ENCODE results near the gene CYB561D1. TPM values are rescaled to one million over a fixed set of nuclear protein-coding genes. Genes with fewer than 3 reads are reported as not detected.

Gene CYB561D1
- total and polyA plus RNA-seq, 2 donors (not counting 3 experiments of a cell fraction or from before 2014, with no cell fraction given), result 7.2 to 7.3 TPM

DNA sequence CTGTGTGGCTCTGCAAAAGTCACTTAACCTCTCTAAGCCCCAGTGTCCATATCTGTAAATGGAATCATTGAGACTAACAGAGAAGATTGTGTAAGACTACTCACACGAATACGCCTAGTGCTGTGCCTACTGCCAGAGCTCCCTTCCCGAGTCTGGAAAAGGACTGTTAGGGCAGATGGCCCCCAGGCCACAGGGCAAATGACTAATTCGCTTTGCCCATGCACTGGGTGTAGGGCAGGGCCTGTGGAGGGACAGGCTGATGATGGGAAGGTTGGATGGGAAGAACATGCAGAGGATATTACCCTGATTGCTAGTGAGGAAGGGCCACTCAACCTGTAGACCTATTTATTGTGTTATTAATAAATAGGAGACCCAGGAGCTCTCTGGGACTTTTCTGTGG lies 41.6 kb downstream of the CYB561D1 start:
- Histone ChIP-seq H3K4me1 (ENCODE audit: control insufficient read depth, extremely low read depth, insufficient read depth, low read length) (peaks cover 4% of the 10 kb centered on the region), H4K20me1 (replicated peaks; ENCODE audit: control insufficient read depth, extremely low read depth, insufficient read depth, low read length) (no peaks in the 10 kb centered on the region), H3K79me2 (ENCODE audit: control insufficient read depth, insufficient read depth, low read length) (no peaks in the 10 kb centered on the region), H3K27me3 (ENCODE audit: control insufficient read depth in 2 of 2, insufficient read depth in 2 of 2, low read length in 2 of 2) (no peaks in the 10 kb centered on the region), H3K9me3 (replicated peaks; ENCODE audit: control insufficient read depth, insufficient read depth, low read length) (no peaks in the 10 kb centered on the region), H3K27ac (ENCODE audit: insufficient read depth, low read depth, low read length) (no peak overlapping the region), H3K36me3 (ENCODE audit: control insufficient read depth in 2 of 2, extremely low read depth in 1 of 2, insufficient read depth in 2 of 2, low read length in 2 of 2) (no peaks in the 10 kb centered on the region), H3K4me3 (replicated peaks in 1 of 3; ENCODE audit: insufficient read depth in 1 of 3, low read depth in 1 of 3, low read length in 3 of 3) (no peak overlapping the region), H3K9ac (replicated peaks; ENCODE audit: extremely low read depth, insufficient read depth, low read length) (no peak overlapping the region), H3K9me1 (replicated peaks; ENCODE audit: control insufficient read depth, extremely low read depth, insufficient read depth, low read length) (no peaks in the 10 kb centered on the region), H2AFZ (ENCODE audit: low read depth, low read length) (no peak overlapping the region), H3K4me2 (ENCODE audit: insufficient read depth, low read length) (no peak overlapping the region)
- no TSS peak for BruUV-seq (replicated peaks)
- TF ChIP-seq, protein P1, sequence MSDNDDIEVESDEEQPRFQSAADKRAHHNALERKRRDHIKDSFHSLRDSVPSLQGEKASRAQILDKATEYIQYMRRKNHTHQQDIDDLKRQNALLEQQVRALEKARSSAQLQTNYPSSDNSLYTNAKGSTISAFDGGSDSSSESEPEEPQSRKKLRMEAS (IDR thresholded peaks at IDR 0.05; ENCODE audit: insufficient read depth, insufficient read length), result no peak
- no peak for TF ChIP-seq JUN (IDR thresholded peaks at IDR 0.05; ENCODE audit: borderline replicate concordance, insufficient read depth, insufficient read length, low read depth)
- TF ChIP-seq FOS (IDR thresholded peaks at IDR 0.05; ENCODE audit: borderline replicate concordance, insufficient read depth, low read length), result no peak
- TF ChIP-seq POLR2AphosphoS5 (IDR thresholded peaks at IDR 0.05; ENCODE audit: insufficient read depth, low read depth, low read length), result no peak
- no peak for TF ChIP-seq POLR2A (IDR thresholded peaks at IDR 0.05; ENCODE audit: low read depth, low read length)
- TF ChIP-seq, protein P2, sequence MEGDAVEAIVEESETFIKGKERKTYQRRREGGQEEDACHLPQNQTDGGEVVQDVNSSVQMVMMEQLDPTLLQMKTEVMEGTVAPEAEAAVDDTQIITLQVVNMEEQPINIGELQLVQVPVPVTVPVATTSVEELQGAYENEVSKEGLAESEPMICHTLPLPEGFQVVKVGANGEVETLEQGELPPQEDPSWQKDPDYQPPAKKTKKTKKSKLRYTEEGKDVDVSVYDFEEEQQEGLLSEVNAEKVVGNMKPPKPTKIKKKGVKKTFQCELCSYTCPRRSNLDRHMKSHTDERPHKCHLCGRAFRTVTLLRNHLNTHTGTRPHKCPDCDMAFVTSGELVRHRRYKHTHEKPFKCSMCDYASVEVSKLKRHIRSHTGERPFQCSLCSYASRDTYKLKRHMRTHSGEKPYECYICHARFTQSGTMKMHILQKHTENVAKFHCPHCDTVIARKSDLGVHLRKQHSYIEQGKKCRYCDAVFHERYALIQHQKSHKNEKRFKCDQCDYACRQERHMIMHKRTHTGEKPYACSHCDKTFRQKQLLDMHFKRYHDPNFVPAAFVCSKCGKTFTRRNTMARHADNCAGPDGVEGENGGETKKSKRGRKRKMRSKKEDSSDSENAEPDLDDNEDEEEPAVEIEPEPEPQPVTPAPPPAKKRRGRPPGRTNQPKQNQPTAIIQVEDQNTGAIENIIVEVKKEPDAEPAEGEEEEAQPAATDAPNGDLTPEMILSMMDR (IDR thresholded peaks at IDR 0.05; ENCODE audit: extremely low read depth in 1 of 2, insufficient read depth in 1 of 2, low read depth in 1 of 2, low read length in 2 of 2), result no peak
- no peak for TF ChIP-seq EZH2 (IDR thresholded peaks at IDR 0.05; ENCODE audit: borderline replicate concordance, low read depth, low read length, severe bottlenecking)
- TF ChIP-seq GATA2 (IDR thresholded peaks at IDR 0.05; ENCODE audit: insufficient read depth, insufficient read length, low read depth, low read length), result no peak
- no peak for TF ChIP-seq MYC (IDR thresholded peaks at IDR 0.05; ENCODE audit: low read depth, low read length)
- POLR2A ChIA-PET, result no interaction called here
- intact Hi-C loops (cut with micrococcal nuclease), result no loop called here
- dilution Hi-C loops (cut with MboI; ENCODE audit: extremely low pct_ligation_motif_present, low sequenced_read_pairs), result no loop called here
- CTCF ChIA-PET, result interaction anchor here (0.6 to 18.7 kb wide), 6 partner anchors 11 to 259 kb away, joined by 3 to 955 read pairs (median 5); partner anchors contain the start of genes AMIGO1 and CYB561D1
- DNase-seq (ENCODE audit: low read depth, low spot score) (no peak), FAIRE-seq (no peak)

Measured in endothelial cell of umbilical vein (primary cell).